Measurements from ENCODE around the gene PCYOX1L.

Gene PCYOX1L

DNA sequence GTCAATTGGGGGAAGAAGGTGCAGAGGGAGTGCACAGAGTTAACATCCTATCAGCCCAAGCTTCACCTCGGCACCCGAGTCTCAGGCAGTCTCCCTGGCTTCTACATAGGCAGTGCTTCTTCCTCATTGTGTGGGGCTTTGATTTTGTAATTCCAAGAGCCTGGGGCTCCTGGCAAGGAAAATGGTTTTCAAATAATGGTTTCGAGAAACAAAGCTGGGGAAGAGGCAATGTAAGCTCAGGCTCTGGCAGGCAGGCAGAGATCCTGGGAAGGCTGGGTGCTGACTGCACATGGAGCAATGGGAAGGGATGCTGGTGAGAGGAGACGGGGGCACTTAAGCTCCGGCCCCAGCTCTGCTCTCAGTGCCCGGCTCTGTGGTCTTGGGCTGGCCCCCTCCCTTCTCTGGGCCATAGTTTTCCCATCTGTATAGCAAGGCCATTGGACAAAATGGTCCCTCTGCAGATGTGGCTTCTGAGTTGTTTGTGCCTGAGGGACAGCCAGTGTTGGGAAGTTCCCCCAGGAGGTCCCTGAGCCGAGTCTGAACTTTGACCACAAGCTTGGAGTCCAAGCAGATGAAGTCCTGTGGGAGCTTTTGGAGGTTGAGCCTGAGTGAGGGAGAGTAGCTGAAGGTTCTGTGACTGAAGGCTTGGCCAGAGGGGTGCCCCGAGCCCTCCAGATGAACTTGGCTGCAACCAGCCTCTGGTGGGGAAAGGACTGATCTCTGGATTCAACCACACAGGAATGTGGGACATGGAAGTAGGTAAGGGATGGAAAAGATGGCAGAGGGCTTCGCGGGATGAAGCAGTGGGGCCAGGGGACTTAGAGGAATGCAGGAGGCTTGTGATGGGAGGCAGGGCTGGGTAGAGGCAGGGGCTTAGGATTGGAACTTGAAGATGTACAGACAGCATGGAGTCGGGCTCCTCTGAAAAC, 49.7 kb downstream of the PCYOX1L start:
- DNase-seq (ENCODE audit: low read depth, low spot score) = no peak

GRCh38 chr5:149408252-149409099, 50.6 kb downstream of the PCYOX1L start:
- DNase-seq (ENCODE audit: low read depth, low spot score) = no peak

DNA sequence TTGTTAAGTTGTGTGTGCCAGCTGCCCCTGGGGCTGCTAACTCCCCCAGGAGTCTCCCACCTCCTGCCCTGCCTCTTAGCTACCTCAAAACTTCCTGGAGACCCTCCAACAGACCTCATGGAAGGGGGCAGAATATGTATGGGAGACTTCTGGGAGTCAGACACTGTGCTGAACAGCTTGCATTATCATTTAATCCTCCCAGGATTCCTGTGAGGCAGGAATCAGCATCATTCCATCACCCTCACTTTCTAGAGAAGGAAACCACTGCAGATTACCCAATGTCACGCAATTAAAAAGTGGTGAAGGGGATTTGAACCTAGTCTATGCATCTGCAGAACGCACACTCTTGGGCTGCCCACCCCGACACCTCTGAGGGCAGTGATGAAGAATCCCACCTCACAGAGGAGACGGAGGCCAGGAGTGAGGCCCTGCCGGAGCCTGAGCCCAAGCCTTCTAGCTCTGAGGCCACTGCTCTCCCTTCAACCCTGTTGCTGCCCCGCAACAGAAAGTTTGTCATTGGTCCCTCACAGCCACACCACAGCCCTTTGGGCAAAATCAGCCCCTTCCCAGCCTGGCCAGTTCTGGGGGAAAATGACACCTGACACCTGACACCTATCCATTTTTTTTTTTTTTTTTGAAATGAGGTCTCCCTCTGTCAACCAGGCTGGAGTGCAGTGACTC, 51.6 kb downstream of the PCYOX1L start:
- no peak for DNase-seq (ENCODE audit: low read depth, low spot score)

DNA sequence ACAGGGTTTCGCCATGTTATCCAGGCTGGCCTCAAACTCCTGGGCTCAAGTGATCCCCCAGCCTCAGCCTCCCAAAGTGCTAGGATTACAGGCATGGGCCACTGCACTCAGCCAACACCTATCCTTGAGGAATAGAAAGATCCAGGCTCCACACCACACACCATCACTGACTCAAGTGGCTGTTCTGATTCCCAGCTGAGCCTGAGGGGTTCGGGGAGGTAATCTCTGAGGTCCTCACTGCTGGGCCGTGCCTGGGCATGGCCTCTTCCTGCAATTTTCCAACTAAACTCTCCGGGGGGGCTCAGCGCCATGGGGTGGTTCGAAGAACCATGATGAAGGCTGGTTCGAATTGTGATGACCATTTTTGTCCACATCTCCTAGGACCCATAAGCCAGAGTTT, 52.2 kb downstream of the PCYOX1L start:
- no peak for DNase-seq (ENCODE audit: low read depth, low spot score)

DNA sequence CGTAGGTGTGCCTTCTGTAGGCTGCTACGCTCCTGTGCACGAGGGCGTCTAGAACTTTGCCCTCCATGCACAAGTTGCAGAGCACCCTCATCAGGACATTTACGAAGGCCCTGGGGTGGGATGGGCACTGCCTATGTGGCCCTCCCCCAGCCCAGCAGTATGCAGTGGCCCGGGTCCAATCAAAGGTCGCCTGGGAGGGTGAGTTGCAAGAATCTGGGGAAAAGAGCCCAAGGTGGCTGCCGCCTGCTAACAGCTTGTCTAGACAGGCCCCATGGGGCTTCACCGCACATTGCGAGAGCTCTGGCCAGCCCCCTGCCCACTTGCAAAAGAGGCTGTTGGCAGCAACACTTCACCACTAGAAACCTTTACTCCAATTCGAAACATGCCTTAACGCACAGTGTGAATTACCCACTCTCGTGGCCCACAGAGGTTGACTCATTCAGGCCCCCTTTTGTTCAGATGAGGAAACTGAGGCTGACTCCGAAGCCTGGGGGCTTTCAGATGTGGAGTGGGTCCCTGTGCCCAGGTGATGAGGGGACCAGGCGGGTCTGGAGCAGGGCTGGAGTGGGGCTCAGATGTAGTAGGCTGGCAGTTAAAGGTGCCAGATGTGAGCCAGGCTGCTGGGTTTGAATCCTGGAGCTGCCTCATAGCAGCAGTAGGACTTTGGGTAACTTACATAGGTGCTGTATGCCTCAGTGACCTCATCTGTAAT, 53.0 kb downstream of the PCYOX1L start:
- no peak for DNase-seq (ENCODE audit: low read depth, low spot score)

- DNase-seq (ENCODE audit: low read depth, low spot score) = no peak
These were observed 54.1 kb downstream of the PCYOX1L start for GRCh38 chr5:149411738-149412519.

DNA sequence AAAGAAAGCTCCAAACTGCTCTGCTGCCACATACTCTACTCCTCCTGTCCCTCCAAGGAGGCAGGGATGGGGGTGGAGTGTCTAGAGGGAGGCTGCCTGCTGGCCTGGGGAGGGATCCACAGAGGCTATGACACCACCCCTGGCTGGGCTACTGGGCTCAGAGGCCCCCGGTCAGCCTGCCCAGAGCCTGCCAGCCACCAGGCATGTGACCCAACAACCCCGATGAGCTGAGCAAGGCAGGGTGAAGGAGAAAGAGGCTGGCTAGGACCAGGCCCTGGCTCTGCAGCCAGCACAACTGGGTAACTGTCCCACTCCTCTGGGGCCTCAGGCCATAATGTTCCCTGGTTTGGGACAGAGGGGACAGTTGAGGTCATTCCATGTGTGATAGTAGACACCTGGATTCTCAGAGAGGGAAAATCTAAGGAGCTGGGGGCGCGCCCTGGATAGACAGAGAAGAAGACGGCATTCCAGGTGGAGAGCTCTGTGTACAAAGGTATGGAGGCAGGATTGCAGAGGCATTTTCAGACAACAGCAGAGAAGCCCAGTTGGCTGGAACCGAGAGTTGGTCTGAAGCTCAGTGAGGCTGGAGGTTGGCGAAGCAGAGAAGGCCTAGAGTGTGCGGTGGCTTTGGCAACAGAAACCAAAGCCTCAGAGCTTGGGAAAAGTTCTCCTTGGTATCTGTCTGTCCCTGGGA, 55.1 kb downstream of the PCYOX1L start:
- no peak for DNase-seq (ENCODE audit: low read depth, low spot score)

- no peak for DNase-seq (ENCODE audit: low read depth, low spot score)
These were observed 55.8 kb downstream of the PCYOX1L start for GRCh38 chr5:149413477-149414210.

GRCh38 chr5:149414405-149415065, 56.7 kb downstream of the PCYOX1L start:
- no peak for DNase-seq (ENCODE audit: low read depth, low spot score)

DNA sequence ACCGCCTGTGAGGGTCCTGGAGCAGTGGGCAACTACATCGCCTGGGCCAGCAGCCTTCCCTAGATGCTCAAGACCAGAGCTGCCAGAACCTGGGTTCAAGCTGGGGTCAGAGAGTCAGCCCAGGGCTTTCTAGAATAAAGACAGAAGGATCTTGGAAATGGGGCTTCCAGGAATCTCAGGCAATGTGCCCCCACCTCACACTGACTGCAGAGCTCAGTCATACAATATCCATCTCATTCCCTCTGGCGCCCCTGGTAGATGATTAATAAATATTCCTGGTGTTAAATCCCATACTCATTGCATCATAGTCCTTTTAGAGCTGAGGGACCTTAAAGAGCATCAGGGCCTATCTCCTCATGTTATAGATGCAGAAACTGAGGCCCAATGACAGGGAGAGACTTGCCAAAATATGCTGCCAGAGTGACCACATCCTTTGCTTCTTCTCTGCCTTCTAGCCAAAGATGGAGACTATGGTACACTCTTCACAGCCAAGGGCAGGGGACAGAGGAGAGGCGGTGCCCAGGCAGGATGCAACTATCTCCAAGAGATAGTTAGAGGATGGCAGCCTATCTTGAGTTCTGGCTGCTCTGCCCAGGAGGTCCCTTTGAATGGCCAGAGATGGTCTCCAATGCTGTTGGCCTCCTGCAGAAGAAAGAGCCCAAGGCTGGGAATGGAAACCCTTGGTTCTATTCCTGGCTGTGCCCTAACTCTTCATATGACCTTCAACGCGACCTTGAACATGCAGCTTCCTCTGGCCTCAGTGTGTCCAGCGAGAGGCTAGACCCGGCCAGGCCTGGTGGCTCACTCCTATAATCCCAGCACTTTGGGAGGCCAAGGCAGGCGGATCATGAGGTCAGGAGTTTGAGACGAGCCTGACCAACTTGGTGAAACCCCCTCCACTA, 57.5 kb downstream of the PCYOX1L start:
- DNase-seq (ENCODE audit: low read depth, low spot score) = no peak

GRCh38 chr5:149416987-149417710, 59.3 kb downstream of the PCYOX1L start:
- no peak for DNase-seq (ENCODE audit: low read depth, low spot score)

DNA sequence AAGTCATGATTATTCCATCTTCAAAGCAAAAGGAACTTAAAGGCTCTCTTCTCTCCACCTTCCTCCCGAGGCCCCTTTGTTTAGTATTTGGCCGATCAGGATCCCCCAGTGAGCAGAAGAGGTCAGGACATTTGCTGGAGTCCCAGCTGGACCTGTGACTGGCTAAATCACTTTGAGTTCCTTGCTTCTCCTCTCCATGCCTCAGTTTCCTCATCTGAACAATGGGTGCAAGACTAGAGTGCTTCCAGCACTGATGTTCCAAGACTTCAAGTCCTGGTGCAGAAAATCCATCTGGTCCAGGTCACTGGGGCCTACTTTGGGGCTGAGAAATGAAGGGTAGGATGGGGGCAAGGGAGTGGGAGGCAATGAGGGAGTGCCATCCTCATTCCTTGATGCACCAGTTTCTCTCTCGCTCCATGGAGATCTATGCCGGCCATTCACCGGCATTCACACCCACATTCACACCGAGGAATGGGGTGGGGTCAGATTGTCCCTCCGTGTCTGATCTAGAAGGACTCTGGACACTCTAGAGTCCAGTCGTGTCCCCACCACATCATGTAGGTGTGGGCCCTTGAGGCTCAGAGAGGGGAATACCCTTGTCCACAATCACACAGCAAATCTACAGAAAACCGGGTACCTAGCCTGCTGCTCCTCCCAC, 60.0 kb downstream of the PCYOX1L start:
- no peak for DNase-seq (ENCODE audit: low read depth, low spot score)

GRCh38 chr5:149418910-149419531, 61.2 kb downstream of the PCYOX1L start:
- DNase-seq (ENCODE audit: low read depth, low spot score) = no peak

Data from smooth muscle cell of the brain vasculature (primary cell).